ENCODE measurements around the gene ABLIM3.

DNA sequence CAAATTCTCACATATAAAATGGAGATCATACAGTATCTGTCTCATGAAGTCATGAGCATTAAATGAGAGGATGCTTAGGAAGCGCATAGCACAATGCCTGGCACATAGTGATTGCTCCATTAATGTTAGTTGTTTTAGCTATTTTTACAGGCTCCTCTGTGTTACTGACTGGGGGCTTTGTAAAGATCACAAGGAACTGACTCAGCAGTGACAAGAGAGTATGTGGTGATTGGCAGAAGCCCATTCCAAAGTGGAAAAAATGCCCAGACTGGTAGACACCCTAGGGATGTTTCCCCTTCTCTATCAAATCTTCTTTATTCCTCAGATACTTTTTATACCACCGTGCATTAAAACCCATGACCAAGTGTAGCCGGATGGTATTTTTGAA is 33.5 kb downstream of the ABLIM3 start:
- TF ChIP-seq POLR2A (IDR thresholded peaks at IDR 0.05; ENCODE audit: insufficient read depth in 1 of 2, low read depth in 2 of 2, low read length in 2 of 2) (no peak), SPEN (CRISPR knock-in tag; IDR thresholded peaks at IDR 0.05; ENCODE audit: low read depth) (no peak), POLR2AphosphoS5 (IDR thresholded peaks at IDR 0.05; ENCODE audit: low read depth, low read length) (no peak), MXI1 (IDR thresholded peaks at IDR 0.05; ENCODE audit: borderline replicate concordance, low read depth, low read length) (no peak), ZNF510 (CRISPR knock-in tag; IDR thresholded peaks at IDR 0.05; ENCODE audit: low read depth) (no peak), MXD4 (CRISPR knock-in tag; IDR thresholded peaks at IDR 0.05) (no peak), ZNF530 (CRISPR knock-in tag; IDR thresholded peaks at IDR 0.05; ENCODE audit: low read depth) (no peak), RBM39 (IDR thresholded peaks at IDR 0.05; ENCODE audit: low read depth, low read length, poor library complexity, severe bottlenecking) (no peak), RFX5 (IDR thresholded peaks at IDR 0.05; ENCODE audit: low read depth, low read length) (no peak), RAD51 (IDR thresholded peaks at IDR 0.05; ENCODE audit: borderline replicate concordance) (no peak), SOX6 (IDR thresholded peaks at IDR 0.05) (no peak), SOX6 (CRISPR knock-in tag; IDR thresholded peaks at IDR 0.05) (no peak), EP300 (IDR thresholded peaks at IDR 0.05; ENCODE audit: low read depth in 2 of 2, low read length in 2 of 2) (no peak), EP300 (CRISPR knock-in tag; IDR thresholded peaks at IDR 0.05; ENCODE audit: borderline replicate concordance) (no peak)
- TF ChIP-seq, protein P1, sequence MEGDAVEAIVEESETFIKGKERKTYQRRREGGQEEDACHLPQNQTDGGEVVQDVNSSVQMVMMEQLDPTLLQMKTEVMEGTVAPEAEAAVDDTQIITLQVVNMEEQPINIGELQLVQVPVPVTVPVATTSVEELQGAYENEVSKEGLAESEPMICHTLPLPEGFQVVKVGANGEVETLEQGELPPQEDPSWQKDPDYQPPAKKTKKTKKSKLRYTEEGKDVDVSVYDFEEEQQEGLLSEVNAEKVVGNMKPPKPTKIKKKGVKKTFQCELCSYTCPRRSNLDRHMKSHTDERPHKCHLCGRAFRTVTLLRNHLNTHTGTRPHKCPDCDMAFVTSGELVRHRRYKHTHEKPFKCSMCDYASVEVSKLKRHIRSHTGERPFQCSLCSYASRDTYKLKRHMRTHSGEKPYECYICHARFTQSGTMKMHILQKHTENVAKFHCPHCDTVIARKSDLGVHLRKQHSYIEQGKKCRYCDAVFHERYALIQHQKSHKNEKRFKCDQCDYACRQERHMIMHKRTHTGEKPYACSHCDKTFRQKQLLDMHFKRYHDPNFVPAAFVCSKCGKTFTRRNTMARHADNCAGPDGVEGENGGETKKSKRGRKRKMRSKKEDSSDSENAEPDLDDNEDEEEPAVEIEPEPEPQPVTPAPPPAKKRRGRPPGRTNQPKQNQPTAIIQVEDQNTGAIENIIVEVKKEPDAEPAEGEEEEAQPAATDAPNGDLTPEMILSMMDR (CRISPR knock-in tag; IDR thresholded peaks at IDR 0.05), result no peak
